Ishikawa (cell line): ENCODE data around the gene SLC18B1.

ENCODE experiments used
- CEBPB ChIP-seq: IDR thresholded peaks from 2 replicates; pipeline ENCODE4 v1.6.1; 2012
- CREB1 ChIP-seq: IDR thresholded peaks from 2 replicates; pipeline ENCODE4 v1.6.1; 2012; ENCODE audit warnings: low read depth
- EP300 ChIP-seq: IDR thresholded peaks from 2 replicates; pipeline ENCODE4 v1.6.1; 2012; ENCODE audit warnings: borderline replicate concordance
- FOXM1 ChIP-seq: IDR thresholded peaks from 2 replicates; pipeline ENCODE4 v1.6.1; 2012; ENCODE audit warnings: low read depth, borderline replicate concordance
- TAF1 ChIP-seq: IDR thresholded peaks from 2 replicates; pipeline ENCODE4 v1.6.1; 2012; ENCODE audit warnings: low read depth, mild to moderate bottlenecking
- TCF12 ChIP-seq: IDR thresholded peaks from 2 replicates; pipeline ENCODE4 v1.6.1; 2012; ENCODE audit warnings: low read depth
- TF ChIP-seq, protein P1 (sequence below): IDR thresholded peaks from 2 replicates; pipeline ENCODE4 v1.6.1; 2012; ENCODE audit warnings: low read depth, mild to moderate bottlenecking

DNA sequence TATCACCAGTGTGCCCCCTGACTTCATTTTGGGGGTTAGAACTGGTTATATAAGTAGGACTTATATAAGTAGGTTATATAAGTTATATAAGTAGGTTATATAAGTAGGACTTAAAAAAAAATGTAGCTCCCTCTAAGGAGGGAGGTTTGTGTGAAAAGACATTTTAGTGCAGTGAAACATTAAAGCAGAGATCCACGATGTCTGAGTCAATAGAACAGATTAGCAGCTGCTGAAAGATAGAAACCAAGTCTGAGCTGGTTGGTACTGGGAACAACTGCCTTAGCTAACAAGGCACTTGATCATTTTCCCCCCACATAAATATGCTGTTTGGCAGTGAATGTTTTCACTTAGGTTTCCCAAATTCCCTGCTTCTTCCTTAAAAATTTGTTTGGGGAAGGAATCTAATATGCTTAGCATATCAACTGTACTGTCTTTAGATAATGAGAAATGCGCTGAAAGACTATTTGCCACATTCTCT lies 13.9 kb upstream of the SLC18B1 start:
- TF ChIP-seq CEBPB: no peak
- no peak for TF ChIP-seq FOXM1
- no peak for TF ChIP-seq EP300
- no peak for TF ChIP-seq TAF1
- no peak for TF ChIP-seq CREB1
- TF ChIP-seq TCF12: no peak
- TF ChIP-seq, protein P1, sequence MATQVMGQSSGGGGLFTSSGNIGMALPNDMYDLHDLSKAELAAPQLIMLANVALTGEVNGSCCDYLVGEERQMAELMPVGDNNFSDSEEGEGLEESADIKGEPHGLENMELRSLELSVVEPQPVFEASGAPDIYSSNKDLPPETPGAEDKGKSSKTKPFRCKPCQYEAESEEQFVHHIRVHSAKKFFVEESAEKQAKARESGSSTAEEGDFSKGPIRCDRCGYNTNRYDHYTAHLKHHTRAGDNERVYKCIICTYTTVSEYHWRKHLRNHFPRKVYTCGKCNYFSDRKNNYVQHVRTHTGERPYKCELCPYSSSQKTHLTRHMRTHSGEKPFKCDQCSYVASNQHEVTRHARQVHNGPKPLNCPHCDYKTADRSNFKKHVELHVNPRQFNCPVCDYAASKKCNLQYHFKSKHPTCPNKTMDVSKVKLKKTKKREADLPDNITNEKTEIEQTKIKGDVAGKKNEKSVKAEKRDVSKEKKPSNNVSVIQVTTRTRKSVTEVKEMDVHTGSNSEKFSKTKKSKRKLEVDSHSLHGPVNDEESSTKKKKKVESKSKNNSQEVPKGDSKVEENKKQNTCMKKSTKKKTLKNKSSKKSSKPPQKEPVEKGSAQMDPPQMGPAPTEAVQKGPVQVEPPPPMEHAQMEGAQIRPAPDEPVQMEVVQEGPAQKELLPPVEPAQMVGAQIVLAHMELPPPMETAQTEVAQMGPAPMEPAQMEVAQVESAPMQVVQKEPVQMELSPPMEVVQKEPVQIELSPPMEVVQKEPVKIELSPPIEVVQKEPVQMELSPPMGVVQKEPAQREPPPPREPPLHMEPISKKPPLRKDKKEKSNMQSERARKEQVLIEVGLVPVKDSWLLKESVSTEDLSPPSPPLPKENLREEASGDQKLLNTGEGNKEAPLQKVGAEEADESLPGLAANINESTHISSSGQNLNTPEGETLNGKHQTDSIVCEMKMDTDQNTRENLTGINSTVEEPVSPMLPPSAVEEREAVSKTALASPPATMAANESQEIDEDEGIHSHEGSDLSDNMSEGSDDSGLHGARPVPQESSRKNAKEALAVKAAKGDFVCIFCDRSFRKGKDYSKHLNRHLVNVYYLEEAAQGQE: no peak
